ENCODE data around the gene KDM3B.

- TF ChIP-seq CTCF (IDR thresholded peaks at IDR 0.05) = no peak
- TF ChIP-seq POLR2A (IDR thresholded peaks at IDR 0.05) = no peak
These were observed 20.2 kb downstream of the KDM3B start for GRCh38 chr5:138372653-138373052.
